ENCODE data around the gene WDR55.

Gene WDR55

GRCh38 chr5:140639148-140639981 is 25.3 kb upstream of the WDR55 start, which contains the start of gene TMCO6:
TSS of gene TMCO6 (plus strand) at chr5:140639451. CDS start at chr5:140639528, 77 bp downstream.
- no peak for TF ChIP-seq CREB1 (IDR thresholded peaks at IDR 0.05; ENCODE audit: low read depth)
- 0 out of 2 replicates have a peak, but pooled peaks have one; percentile 36 for TF ChIP-seq CEBPB (IDR thresholded peaks at IDR 0.05)
- TF ChIP-seq TEAD4 (IDR thresholded peaks at IDR 0.05), result no peak
- TF ChIP-seq REST (IDR thresholded peaks at IDR 0.05; ENCODE audit: low read depth), result no peak
- TF ChIP-seq TCF12 (IDR thresholded peaks at IDR 0.05; ENCODE audit: low read depth), result no peak
- TF ChIP-seq EP300 (IDR thresholded peaks at IDR 0.05; ENCODE audit: borderline replicate concordance), result no peak; the same call in 1 of the 2 replicates
- TF ChIP-seq MAX (IDR thresholded peaks at IDR 0.05), result peak; percentile 83
- TF ChIP-seq NFIC (IDR thresholded peaks at IDR 0.05), result no peak
- TF ChIP-seq TAF1 (IDR thresholded peaks at IDR 0.05; ENCODE audit: low read depth), result peak; percentile 73
- TF ChIP-seq ZBTB7A (IDR thresholded peaks at IDR 0.05; ENCODE audit: low read depth), result peak; percentile 62; the same call in 1 of the 2 replicates
- no peak for TF ChIP-seq USF1 (IDR thresholded peaks at IDR 0.05)
- TF ChIP-seq YY1 (IDR thresholded peaks at IDR 0.05; ENCODE audit: low read depth), result peak; percentile 50; the same call in 1 of the 2 replicates
- TF ChIP-seq RAD21 (IDR thresholded peaks at IDR 0.05; ENCODE audit: low read depth), result peak; percentile 59
- no peak for TF ChIP-seq EGR1 (IDR thresholded peaks at IDR 0.05)
- TF ChIP-seq FOXM1 (IDR thresholded peaks at IDR 0.05; ENCODE audit: borderline replicate concordance, low read depth), result no peak

GRCh38 chr5:140641716-140642115 is 23.0 kb upstream of the WDR55 start:
- no peak for TF ChIP-seq NFIC (IDR thresholded peaks at IDR 0.05)
- no peak for TF ChIP-seq EP300 (IDR thresholded peaks at IDR 0.05; ENCODE audit: borderline replicate concordance)
- no peak for TF ChIP-seq REST (IDR thresholded peaks at IDR 0.05; ENCODE audit: low read depth)
- TF ChIP-seq USF1 (IDR thresholded peaks at IDR 0.05), result no peak
- TF ChIP-seq TEAD4 (IDR thresholded peaks at IDR 0.05), result no peak
- no peak for TF ChIP-seq CREB1 (IDR thresholded peaks at IDR 0.05; ENCODE audit: low read depth)

GRCh38 chr5:140642718-140643117 is 22.0 kb upstream of the WDR55 start:
- TF ChIP-seq TCF12 (IDR thresholded peaks at IDR 0.05; ENCODE audit: low read depth) (no peak), NFIC (IDR thresholded peaks at IDR 0.05) (no peak), TEAD4 (IDR thresholded peaks at IDR 0.05) (no peak), CEBPB (IDR thresholded peaks at IDR 0.05) (no peak), EP300 (IDR thresholded peaks at IDR 0.05; ENCODE audit: borderline replicate concordance) (no peak), MAX (IDR thresholded peaks at IDR 0.05) (no peak), EGR1 (IDR thresholded peaks at IDR 0.05) (no peak), CREB1 (IDR thresholded peaks at IDR 0.05; ENCODE audit: low read depth) (no peak), REST (IDR thresholded peaks at IDR 0.05; ENCODE audit: low read depth) (no peak), TAF1 (IDR thresholded peaks at IDR 0.05; ENCODE audit: low read depth) (no peak), ZBTB7A (IDR thresholded peaks at IDR 0.05; ENCODE audit: low read depth) (no peak)

- no peak for TF ChIP-seq NFIC (IDR thresholded peaks at IDR 0.05)
- TF ChIP-seq EP300 (IDR thresholded peaks at IDR 0.05; ENCODE audit: borderline replicate concordance), result no peak
- 0 out of 2 replicates have a peak, but pooled peaks have one; percentile 30 for TF ChIP-seq ZBTB7A (IDR thresholded peaks at IDR 0.05; ENCODE audit: low read depth)
Measured at GRCh38 chr5:140647042-140647419, 17.7 kb upstream of the WDR55 start.
